ENCODE results near the gene PPM1J.

The PPM1J gene

DNA sequence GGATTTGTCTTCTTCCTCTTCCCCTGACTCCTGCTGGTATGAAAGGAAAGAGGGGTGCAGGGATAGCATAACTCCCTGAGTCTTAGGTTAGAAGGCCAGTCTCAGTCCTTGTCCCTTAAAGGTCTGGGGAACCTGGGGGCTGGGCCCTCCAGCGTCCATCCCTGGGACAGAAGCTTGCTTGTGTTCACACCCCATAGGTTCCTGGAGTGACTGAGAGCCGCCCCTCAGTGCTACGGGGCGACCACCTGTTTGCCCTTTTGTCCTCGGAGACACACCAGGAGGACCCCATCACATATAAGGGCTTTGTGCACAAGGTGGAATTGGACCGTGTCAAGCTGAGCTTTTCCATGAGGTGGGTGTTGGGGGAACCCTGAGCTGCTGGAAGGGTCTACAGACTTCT lies 21.3 kb downstream of the PPM1J start:
- no peak for DNase-seq (ENCODE audit: low read depth)
- H3K4me3 ChIP-seq (ENCODE audit: low read depth, low read length) = no peak overlapping the region

DNA sequence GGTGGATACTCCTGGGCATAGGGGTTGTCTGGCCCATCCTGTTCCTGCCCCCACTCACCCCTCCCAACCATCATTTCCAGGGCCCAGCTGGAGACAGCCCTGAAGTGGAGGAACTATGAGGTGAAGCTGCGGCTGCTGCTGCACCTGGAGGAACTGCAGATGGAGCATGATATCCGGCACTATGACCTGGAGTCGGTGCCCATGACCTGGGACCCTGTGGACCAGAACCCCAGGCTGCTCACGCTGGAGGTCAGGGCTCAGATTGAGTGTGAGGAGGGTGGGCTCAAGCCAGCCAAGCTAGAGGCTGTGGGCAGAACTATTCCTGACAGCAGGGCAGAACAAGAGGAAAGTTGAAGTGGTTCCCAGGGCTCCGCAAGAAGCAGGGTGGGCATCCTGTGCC lies 22.5 kb downstream of the PPM1J start:
- DNase-seq (ENCODE audit: low read depth) = no peak
- no peak overlapping the region for H3K4me3 ChIP-seq (ENCODE audit: low read depth, low read length)

DNA sequence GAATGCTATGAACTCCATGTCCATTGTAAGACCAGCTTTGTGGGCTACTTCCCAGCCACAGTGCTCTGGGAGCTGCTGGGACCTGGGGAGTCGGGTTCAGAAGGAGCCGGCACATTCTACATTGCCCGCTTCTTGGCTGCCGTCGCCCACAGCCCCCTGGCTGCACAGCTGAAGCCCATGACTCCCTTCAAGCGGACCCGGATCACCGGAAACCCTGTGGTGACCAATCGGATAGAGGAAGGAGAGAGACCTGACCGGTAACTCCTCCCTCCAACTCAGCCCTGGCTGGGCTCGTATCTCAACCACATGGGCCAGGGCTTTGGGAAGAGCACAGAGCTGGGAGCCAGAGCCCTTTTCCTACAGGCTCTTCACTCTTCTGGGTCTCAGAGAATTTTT lies 25.3 kb downstream of the PPM1J start:
- no peak overlapping the region for H3K4me3 ChIP-seq (ENCODE audit: low read depth, low read length)
- no peak for DNase-seq (ENCODE audit: low read depth)

DNA sequence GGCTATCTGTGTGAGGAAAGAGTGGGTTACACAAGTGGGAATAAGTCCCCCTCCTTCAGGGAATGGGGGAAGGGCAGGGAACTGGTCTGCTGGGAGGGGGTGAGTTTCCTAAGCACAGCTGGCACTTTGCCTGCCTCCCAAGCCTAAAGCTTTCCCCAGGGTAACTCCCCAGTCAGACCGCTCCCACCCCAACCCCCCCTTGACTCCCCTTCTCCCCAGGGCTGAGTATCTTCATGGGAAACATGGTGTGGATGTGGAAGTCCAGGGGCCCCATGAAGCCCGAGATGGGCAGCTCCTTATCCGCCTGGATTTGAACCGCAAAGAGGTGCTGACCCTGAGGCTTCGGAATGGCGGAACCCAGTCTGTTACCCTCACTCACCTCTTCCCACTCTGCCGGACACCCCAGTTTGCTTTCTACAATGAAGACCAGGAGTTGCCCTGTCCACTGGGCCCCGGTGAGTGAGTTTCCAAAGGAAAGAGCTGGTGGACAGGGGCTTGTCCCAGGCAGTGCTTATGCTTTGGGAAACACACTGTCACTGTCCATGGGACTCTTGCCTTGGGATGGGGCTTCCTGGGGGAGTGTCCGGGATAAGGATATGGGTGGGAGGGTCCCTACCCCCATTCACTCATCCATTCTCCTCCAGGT lies 25.8 kb downstream of the PPM1J start:
- no peak for DNase-seq (ENCODE audit: low read depth)
- no peak overlapping the region for H3K4me3 ChIP-seq (ENCODE audit: low read depth, low read length)

DNA sequence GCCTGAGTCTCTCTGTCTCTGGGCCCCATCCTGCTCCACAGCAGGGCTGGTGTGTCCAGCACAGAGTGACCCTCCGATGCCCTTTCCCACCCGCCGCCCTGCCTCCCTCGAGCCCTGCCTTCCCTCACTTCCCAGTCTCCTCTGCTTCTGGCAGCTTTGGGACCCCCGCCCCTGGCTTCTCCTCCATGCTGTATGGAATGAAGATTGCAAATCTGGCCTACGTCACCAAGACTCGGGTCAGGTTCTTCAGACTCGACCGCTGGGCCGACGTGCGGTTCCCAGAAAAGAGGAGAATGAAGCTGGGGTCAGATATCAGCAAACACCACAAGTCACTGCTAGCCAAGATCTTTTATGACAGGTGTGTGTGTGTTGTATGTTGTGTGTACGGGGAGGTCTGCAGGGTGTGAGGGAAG lies 26.3 kb downstream of the PPM1J start:
- no peak for DNase-seq (ENCODE audit: low read depth)
- H3K4me3 ChIP-seq (ENCODE audit: low read depth, low read length) = no peak overlapping the region

DNA sequence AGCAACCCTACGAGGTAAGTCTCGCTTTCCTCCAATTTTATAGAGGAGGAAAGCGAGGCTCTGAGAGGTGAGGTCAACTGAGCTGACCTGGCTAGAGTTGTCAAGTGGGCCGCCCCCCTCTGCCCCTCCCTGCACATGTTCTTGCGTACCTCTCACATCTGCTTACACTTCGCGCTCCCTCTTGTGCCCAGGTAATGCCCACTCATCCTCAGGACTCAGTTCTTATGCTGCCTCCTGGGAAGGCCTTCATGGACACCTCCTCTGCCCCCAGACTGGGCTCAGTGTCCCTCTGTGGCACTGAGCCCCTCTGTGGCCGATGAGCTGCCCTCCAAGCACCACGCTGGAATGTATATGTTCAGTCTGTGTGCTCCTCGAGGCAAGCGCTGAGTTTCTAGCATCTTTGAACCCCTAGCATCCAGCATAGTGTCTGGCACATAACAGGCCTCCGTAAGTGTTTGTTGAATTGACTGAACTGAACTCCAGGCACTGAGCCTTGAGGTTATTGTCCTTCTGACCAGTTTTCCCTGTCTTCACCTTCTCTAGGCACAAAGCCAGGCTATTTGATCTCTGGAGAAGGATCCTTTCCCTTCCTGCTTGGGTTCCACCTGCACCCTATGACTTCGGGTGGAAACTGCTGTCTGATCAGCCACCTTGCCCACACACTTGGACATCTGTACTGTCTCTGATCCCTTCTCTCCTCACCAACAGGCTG lies 27.2 kb downstream of the PPM1J start:
- H3K4me3 ChIP-seq (ENCODE audit: low read depth, low read length) = no peak overlapping the region
- DNase-seq (ENCODE audit: low read depth) = no peak

DNA sequence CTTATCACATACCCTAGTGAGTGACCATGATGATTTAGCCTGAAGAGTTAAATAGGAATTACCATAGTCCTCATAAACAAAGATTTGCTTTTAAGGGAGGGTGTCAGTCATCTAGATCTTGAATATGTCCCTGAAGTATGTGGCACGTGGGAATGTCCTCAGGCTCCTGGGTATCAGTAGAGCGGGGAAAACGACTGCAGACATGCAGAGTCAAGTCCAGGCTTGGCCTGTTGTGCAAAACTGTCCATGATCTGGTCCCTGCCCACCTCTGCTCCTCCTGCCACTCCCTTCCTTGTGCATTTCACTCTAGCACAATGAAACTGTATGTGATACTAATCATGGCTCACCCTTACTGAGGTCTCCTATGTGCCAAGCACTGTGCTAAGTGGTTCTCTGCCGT lies 27.8 kb downstream of the PPM1J start:
- DNase-seq (ENCODE audit: low read depth) = no peak

DNA sequence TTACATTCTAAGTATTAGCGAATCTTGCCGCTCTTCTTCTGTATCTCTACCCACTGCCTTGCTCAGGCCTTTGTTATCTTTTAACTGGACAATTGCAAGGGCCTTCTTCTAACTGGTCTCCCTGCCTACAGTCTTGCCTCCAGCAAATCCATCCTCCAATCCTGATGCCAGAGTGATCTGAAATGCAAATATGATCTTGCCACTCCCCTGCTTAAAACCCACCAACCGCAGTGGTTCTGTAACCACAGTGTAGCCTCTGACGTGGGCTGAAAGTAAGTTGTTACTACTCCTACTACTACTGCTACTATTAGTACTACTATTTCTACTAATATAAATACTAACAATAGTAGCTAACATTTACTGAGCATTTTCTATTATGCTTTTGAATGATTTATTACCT lies 28.3 kb downstream of the PPM1J start:
- no peak overlapping the region for H3K4me3 ChIP-seq (ENCODE audit: low read depth, low read length)
- no peak for DNase-seq (ENCODE audit: low read depth)

More for the DNA sequence above, 27.8 kb downstream of the PPM1J start:
- H3K4me3 ChIP-seq (ENCODE audit: low read depth, low read length) = no peak overlapping the region

DNA sequence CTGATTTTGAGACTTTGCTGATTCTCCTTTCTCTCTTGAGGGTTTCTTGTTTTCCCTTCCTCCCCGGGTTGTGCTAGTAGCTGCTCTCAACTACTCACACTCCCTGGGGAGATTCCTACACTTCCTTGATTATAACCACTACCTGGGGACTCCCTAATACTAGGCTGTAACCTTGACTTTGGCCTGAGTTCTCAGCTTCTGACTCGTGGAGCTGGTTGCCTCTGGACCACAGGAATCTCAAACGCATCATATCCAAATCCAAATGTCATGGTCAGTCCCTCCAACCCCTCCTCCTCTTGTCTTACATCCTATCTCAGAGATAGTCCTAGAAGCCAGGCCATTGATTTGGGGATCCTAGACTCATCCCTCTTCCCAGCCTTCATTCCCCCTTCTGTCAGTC lies 28.7 kb downstream of the PPM1J start:
- DNase-seq (ENCODE audit: low read depth) = no peak
- no peak overlapping the region for H3K4me3 ChIP-seq (ENCODE audit: low read depth, low read length)

DNA sequence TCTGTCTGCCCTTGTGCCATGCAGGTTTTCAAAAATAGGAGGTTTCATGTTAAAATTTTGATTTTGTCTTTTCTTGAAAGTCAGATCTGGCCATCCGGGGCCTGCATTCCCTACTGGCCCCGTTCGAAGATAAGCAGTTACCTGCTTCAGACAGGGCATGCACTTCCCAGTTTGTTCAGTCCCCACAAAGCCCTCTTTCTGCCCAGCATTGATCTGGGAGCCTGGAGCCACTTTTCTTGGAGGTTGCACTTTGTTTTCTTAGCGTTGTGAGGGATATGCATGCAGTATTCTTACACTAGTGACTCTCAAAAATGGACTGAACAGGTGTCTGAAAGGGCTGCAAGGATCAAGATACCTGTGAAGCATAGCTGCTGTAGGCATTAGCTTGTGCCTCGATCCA lies 29.2 kb downstream of the PPM1J start:
- no peak overlapping the region for H3K4me3 ChIP-seq (ENCODE audit: low read depth, low read length)
- no peak for DNase-seq (ENCODE audit: low read depth)

DNA sequence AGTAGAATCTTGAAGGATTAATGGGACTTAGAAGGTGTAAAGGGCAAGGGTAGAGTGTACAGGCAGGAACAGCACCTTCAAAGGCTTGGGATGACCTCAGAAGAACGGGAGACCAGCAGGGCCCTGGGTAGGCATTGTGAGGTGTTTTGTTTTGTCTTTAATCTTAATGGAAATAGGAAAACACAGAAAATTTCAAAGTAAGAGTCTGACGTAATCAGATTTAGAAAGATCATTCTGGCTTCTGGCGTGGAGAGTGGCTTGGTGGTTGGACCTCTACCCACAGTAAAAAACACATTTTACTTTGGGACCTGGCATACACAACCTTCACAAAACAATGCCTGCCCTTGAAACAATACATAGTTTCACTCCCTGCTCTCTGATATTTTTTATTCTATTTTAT lies 36.5 kb downstream of the PPM1J start:
- H3K4me3 ChIP-seq (ENCODE audit: low read depth, low read length) = no peak overlapping the region
- DNase-seq (ENCODE audit: low read depth) = no peak

DNA sequence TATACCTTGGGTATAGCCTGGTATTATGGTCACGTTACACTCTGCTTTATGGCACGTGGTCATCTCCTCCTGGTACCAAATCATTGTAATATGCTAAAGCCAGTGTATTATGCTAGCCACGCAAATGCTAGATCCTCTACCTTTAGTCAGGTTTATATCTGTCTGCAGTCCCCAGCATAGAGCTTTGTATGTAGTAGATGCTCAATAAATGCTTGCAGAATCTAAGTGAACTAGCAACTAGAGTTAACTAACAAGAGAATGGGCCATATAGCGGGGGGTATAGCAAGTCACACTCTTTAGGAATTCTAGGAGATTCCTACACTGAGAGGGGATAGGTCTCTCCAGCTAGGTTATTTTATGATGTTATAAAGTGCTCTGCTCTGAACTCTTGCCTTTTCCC lies 37.6 kb downstream of the PPM1J start:
- DNase-seq (ENCODE audit: low read depth) = no peak
- no peak overlapping the region for H3K4me3 ChIP-seq (ENCODE audit: low read depth, low read length)

DNA sequence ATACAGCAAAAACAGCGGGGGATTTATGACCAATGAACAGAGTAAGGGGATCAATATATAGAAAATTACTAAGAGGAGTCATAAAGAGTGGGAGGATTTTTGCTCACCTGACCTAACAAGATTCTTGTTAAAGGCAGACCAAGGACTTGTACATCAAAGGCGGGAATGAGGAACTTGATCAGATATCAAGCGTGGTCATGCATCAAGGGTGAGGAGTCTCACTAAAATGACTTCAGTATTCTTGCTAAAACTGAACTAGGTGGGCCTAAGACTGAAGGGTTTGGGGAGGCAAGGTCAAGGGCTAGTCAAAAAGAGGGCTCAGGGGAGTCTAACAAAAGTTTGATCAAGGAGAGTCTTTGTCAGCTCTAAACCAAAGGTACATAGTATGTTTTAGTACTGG lies 38.6 kb downstream of the PPM1J start:
- H3K4me3 ChIP-seq (ENCODE audit: low read depth, low read length) = no peak overlapping the region
- no peak for DNase-seq (ENCODE audit: low read depth)

DNA sequence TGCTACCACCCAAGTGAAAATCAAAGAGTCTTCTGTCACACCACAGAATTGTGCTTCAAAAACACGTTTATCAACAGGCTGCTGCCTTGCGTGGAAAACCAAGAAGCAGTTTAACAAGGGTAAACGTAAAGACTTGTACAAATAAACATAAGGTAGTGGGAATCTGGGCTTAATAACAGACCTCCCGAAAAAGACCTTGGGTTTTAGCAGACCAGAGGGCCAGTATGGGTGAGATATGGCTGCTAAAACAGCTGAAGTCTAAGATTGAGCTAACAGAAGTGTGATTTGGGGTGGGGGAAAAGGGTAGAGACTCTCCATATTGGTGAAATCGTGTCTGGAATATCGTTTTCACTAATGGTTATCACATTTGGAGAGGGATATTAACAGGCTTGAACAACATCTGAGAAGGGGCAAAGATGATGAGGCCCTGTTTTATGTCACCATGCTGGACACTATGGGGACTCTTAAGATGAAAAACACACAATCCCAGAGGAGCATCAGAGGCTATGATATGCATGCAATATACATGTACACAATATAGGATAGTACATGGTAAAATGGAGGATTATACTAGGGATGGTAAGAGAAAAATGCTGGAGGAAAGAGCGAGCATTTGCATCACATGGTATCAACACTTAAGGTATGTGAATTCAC lies 39.3 kb downstream of the PPM1J start:
- DNase-seq (ENCODE audit: low read depth) = no peak

DNA sequence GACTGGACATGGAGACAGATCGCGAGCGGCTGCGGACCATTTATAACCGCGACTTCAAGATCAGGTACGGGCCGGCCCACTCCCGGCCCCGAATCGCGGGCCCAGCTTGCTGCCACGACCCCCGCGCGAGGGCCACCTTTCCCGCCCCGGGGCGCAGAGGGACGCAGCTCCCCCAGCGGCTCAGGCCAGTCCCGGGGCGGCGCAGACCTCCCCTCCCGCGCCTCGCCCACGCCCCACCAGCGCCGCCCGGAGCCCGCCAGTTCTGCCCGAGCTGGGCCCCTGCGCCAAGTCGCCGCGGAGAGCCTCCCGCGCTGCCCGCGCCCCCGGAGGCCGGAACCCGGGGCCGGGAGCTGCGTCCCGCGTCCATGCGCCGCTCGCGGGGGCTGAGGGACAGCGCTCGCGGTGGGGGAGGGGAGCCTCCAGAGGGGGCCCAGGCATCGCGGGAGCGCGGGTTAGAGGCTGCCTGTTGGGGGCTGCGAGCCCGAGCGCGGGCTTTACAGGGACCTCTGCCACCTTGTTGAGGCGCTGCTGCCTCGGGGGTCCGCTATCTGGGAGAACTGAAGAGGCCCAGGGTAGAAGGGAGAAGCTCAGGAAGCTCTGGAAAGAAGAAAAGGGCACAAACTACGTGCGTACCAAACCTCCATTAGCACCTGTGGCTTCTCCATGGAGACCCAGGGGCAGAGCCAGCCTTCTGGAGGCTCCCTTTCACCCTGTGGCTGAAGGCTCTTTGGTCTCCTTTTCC lies 40.0 kb downstream of the PPM1J start:
- no peak for DNase-seq (ENCODE audit: low read depth)

More for the DNA sequence above, 39.3 kb downstream of the PPM1J start:
- H3K4me3 ChIP-seq (ENCODE audit: low read depth, low read length) = peak overlapping the region; percentile 74

DNA sequence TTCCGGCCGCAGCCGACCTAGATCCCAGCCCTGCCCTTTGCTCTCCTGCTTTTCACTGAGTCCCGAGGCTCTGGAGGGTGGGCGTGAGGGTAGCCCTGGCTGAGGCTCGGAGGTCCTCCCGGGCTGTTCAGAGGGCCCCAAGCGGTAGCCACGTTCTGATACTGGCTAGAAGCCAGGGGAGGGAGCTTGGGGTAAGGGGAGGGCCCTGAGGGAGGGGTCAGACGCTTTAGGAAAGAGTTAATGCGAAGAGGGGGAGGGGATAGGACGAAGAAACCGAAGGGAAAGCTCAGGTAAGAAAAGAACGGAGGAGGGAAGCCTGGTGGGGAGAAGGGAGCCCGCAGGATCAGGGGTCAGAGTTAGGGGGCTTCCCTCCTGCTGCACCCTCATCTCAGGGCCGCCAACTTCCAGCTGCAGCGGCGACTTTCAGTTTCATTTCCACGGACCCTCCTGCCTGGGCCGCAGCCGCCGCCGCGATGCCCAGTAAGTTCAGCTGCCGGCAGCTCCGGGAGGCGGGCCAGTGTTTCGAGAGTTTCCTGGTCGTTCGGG lies 40.6 kb downstream of the PPM1J start, which contains the start of gene MOV10:
Gene MOV10 (plus strand): TSS at position 220 of the 546 bp plus-strand sequence. CDS start 254 bp downstream, at position 474.
- peak within 1 kb of the TSS; percentile 74 for H3K4me3 ChIP-seq (ENCODE audit: low read depth, low read length)
- peak; percentile 39 for DNase-seq (ENCODE audit: low read depth)

More for the DNA sequence above, 40.0 kb downstream of the PPM1J start:
- peak overlapping the region; percentile 74 for H3K4me3 ChIP-seq (ENCODE audit: low read depth, low read length)

DNA sequence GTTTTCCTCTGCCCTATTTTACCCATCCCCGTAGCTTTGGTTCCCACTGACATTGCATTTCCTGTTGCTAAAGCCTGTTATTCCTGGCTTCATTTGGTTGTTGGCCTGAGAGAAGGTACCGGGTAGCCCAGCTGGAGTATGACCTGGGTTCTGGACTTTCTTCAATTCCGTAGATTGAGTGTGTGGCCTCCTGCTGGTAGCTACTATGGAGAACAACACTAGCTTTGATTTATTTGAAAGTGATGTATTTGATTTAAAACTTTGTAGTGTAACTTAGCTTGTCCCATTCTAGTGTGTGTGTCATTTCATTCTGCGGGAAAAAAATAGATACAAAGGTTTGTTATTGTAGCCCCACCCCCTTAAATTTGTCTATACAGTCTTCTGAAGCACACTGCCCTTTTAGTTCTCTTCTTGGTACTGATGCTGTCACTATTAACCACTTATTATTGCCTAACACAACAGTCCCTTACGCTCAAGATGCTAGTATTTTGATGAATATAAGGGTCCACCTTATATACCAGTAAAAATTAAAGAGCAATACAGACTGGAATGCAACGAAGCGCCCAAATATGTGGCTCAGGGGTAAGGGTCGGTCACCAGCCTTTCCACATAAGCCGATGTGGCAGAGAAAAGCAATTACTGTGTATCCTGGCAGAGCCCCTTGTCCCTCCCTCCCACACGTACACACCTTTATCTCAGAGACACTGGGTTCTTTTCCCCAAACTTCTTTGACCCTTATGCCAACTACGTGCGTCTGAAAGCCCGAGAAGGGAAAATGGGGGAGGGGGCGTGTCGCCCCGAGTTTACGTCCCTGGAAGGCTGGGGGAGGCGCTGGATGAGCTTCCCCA lies 41.3 kb downstream of the PPM1J start:
- H3K4me3 ChIP-seq (ENCODE audit: low read depth, low read length) = peak overlapping the region; percentile 74
- DNase-seq (ENCODE audit: low read depth) = peak; percentile 36

DNA sequence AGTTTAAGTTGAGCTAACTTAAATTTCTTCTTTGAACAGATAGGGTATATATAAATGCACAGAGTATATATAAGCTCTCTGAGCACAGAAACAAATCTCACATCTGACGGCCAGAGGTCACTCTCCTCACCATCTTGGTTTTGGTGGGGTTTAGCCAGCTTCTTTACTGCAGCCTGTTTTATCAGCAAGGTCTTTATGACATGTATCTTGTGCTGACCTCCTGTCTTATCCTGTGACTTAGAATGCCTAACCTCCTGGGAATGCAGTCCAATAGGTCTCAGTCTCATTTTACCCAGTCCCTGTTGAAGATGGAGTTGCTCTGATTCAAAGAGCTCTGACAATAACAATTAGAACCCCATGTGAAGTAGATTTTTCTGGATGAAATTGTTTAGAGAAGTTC lies 42.3 kb downstream of the PPM1J start:
- no peak overlapping the region for H3K4me3 ChIP-seq (ENCODE audit: low read depth, low read length)
- DNase-seq (ENCODE audit: low read depth) = no peak

DNA sequence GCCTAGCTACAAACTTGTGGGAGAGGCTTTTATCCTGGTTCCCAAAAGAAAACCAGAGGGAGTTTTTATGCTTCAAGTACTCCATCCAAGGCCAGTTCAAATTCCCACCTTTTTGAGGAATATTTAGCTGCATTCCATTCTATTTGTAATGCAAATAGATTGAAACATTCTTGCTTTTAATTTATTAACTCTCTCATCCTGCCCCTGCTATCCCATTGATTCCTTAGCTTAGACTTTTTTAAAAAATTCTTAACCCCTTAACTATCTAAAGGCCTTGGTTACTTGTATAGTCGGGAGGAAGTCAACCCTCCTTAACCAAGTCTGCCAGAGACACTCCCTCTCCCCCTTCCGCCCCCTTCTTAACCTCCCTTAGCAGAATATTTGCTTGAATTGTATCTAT lies 43.1 kb downstream of the PPM1J start:
- no peak for DNase-seq (ENCODE audit: low read depth)
- no peak overlapping the region for H3K4me3 ChIP-seq (ENCODE audit: low read depth, low read length)
